Measurements from ENCODE around the gene ZNF608.

The ZNF608 gene

DNA sequence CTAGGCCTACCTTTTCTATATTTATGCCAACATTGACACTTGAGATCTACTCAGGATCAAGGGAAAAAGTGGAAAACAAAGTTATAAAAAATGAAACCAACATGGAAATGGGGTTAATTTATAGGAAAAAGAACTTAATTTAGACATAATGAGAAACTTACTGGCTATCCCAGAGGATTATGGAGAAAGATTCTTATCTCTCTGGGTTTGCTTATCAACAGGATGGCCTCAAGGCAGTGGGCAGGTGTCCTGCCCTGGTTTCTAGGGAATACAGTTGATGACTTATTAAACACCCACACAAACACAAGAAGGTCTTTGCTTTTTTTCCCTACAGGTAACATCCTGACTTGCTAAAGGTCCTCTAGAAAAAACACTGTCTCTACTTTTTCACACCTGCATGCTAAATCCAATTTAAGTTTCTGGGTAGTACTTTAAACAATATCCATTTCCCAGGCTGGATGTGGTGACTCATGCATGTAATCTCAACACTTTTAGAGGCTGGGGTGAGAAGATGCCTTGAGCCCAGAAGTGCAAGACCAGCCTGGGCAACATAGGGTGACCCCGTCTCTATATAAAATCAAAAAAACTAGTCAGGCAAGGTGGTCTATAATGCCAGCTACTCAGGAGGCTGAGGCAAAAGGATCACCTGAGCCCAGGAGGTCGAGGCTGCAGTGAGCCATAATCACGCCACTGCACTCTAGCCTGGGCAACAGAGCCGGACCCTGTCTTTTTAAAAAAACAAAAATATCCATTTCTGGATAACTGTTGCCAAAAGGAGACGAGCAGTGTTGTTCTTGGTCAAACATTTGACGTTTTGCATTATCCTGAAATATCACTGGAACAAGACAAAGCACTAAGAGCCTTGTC, 6.6 kb upstream of the ZNF608 start:
- no peak for DNase-seq (ENCODE audit: extremely low read depth, low read depth)
- TF ChIP-seq, protein P1, sequence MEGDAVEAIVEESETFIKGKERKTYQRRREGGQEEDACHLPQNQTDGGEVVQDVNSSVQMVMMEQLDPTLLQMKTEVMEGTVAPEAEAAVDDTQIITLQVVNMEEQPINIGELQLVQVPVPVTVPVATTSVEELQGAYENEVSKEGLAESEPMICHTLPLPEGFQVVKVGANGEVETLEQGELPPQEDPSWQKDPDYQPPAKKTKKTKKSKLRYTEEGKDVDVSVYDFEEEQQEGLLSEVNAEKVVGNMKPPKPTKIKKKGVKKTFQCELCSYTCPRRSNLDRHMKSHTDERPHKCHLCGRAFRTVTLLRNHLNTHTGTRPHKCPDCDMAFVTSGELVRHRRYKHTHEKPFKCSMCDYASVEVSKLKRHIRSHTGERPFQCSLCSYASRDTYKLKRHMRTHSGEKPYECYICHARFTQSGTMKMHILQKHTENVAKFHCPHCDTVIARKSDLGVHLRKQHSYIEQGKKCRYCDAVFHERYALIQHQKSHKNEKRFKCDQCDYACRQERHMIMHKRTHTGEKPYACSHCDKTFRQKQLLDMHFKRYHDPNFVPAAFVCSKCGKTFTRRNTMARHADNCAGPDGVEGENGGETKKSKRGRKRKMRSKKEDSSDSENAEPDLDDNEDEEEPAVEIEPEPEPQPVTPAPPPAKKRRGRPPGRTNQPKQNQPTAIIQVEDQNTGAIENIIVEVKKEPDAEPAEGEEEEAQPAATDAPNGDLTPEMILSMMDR (IDR thresholded peaks at IDR 0.05; ENCODE audit: low read depth, low read length), result no peak

DNA sequence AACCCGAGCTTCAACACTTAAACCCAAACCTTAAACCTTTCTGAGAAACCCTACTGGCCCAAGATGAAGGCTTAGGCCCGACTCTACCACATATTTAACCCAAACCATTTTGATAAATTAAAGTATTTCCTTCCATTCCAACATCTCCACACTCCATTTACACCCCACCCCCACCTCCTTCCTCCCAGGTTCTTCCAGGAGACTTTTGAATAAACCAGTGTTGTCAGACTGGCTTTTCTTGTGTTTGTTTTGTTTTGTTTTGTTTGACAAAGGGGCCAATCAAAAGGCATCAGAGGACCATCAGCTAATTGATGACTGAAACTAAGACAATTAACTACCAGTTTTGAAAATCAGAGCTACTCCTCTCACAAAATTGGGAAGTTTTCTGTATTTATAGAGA, 4.6 kb upstream of the ZNF608 start:
- TF ChIP-seq, protein P1 (IDR thresholded peaks at IDR 0.05; ENCODE audit: low read depth, low read length), result no peak
- DNase-seq (ENCODE audit: extremely low read depth, low read depth), result no peak

DNA sequence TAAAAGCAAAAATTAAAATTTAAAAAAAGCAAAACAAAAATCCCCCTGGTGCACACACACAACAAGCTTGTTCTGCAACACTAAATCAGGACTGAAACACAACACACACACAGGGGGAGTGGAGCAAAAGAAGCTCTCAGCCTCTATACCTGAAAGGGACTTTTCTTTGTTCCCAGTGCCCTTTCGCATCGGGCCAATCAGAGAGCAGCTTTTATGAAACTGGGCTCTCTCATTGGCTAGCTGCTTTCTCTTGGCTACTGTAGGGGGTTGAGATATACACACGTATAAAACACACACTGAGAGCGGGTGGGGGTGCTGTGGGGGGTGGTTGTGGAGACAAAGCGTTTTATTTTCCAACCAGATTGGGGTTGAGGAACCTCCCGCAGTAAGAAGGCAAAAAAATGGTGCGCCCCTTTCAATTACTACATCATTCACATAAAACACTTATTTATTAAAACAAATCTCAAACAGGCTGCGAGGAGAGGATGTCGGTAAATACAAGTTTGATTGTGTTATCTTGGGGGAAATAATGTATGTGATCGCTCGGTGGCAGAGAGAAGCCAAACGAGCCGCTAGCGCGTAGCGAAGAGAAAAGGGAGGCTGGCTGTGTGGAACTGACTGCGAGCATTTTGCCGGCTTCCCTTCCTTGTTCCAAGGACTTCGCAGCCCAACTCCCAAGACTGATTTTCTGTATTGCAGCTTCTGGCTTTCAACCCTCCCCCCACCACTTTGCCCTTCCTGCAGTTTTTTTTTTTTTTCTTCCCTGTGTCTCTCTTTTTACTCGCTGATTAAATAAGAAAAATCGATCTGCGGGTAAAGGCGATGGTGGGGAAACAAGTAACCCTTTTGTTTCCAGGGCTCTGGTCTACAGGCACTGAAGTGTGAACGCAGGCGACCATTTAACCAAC, 2.5 kb upstream of the ZNF608 start:
- peak; percentile 70 for DNase-seq (ENCODE audit: extremely low read depth, low read depth)

DNA sequence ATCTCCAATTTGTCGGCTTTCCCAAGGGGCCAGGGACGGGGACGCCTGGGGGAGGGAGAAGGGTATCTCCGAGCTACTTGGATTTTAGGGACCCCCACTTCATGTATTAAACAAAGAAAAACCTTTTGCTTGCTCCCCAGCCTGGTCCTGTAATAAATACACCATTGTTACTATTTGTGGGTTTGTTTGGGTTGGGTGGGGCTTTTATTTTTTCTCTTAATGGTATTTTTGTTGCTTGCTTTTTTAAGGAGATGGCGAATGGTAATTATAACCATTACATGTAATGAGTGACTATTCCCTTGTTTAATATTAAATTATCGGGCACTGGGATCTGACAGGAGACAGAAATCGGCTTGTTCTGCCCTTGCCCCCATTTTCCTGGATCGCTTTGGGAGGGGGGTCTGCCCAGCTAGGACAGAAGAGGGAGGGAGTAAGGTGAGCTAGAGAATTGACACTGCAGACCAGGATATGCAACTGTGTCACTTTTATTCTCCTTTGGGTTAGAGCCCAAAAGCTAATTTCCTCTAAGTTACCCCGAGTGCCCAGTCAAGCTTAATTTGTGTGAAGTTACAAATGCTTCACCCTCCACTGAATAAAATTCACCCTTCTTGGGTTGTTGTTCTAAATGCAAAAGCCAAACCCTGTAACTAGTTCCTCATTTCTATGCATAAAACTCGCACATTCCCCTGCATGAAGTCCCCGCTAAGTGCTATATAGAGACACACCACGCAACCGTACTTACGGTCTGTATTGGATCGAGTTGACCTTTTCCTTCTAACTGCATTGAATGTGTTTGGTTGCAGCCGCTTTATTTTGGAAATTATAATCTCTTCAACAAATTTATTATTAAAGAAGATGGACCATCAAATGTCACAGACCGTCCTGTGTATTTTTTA, 1.6 kb upstream of the ZNF608 start:
- no peak for DNase-seq (ENCODE audit: extremely low read depth, low read depth)
- TF ChIP-seq, protein P1 (IDR thresholded peaks at IDR 0.05; ENCODE audit: low read depth, low read length), result no peak

More for the DNA sequence above, 2.5 kb upstream of the ZNF608 start:
- TF ChIP-seq, protein P1 (IDR thresholded peaks at IDR 0.05; ENCODE audit: low read depth, low read length), result no peak

DNA sequence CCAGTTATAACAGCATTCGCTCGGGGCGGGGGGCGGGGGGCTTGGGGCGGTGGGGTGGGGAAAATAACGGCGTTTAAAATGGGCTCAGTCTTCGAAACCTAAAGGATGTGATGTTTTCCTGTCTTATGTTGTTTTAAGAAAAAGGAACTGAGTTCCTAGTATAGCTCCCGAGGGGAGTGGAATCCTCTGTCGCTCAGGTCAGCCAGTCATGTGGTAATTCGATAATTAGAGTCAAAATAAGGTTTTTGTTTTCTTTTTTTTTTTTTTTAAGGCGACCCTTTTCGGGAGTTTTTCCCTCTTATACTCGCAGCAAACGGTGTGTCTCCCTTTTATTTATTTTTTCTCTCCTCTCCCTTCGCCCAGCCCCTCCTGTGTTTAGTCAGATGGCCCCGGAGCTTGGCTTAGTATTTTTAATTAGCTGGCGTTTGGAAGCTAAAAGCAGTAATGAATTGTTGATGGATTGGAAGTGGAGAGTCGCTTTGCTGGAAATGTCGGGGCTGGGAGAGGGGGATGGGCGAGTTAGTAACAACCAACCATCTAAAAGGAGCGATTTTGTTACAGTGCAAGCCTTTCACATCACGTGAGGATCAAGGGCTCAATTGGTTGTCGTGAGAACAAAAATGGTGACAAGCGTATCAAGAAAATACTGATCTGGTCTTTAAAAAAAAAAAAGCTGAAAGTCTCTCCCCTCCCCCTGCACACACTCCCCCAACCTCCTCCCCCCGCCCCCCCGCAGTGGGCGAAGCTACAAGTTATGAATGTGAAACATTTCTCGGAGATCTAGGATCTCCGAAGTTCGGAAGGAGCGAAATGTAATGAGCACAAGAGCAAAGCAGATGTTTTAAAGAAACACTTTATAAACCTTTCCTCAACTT, 714 bp upstream of the ZNF608 start:
- DNase-seq (ENCODE audit: extremely low read depth, low read depth), result peak; percentile 93
- TF ChIP-seq, protein P1 (IDR thresholded peaks at IDR 0.05; ENCODE audit: low read depth, low read length), result no peak
